Pancreas (tissue), 10 donors: ENCODE measurements around the gene DNAJC15. TPM values are rescaled to one million over a fixed set of nuclear protein-coding genes. Genes with fewer than 3 reads are reported as not detected.

Experiments
- ATAC-seq, 4 donors: fragments of 200-7000 bp; cut with Tn5 transposase; one replicate each; pipeline versions ENCODE4 v1.8.0 to v1.9.1; 2020; ENCODE audit warnings: mild to moderate bottlenecking in 4 of 4, moderate library complexity in 4 of 4
- DNase-seq, 6 donors: peaks; one replicate each; pipeline ENCODE4 v3.0.0-alpha.2; 2020
- FAIRE-seq: peaks from 2 replicates; lab custom pipeline; 2012; peaks lifted over from hg19 to GRCh38; lab: Jason Lieb, UNC
- H3K27ac ChIP-seq, 4 donors: fragments of 200-600 bp; sonication (generic); 1 replicate in 3 of 4; 2 replicates in 1 of 4; pipeline versions ENCODE4 v1.5.0 to v1.8.0; 2020
- H3K27me3 ChIP-seq, 4 donors: fragments of 200-600 bp; one replicate each; pipeline ENCODE4 v1.8.0; 2021
- H3K36me3 ChIP-seq, 3 donors: fragments of 200-600 bp; sonication (generic) in 1 of 3; one replicate each; pipeline versions ENCODE4 v1.5.0 to v1.8.0; 2020 to 2021
- H3K4me1 ChIP-seq, 3 donors: fragments of 200-600 bp; one replicate each; pipeline ENCODE4 v1.8.0; 2021
- H3K4me3 ChIP-seq, 4 donors: fragments of 200-600 bp; sonication (generic) in 2 of 4; one replicate each; pipeline versions ENCODE4 v1.5.0 to v1.8.0; 2020 to 2021
- H3K9me3 ChIP-seq, 4 donors: fragments of 200-600 bp; one replicate each; pipeline ENCODE4 v1.8.0; 2021
- WGBS, 2 donors: extraction: QIAGEN DNeasy Blood & Tissue Kit; methylation state at CpG; one replicate each; pipeline ENCODE4 v1.1.7; 2013; 5-methylcytosine and 5-hydroxymethylcytosine counted together
- intact Hi-C, 3 donors: fragments of 100-400 bp; cut with DNase I; formaldehyde crosslinking; loops; one replicate each; pipeline versions ENCODE4 v1.11.1 to v1.14.2; 2022
- polyA plus RNA-seq, 2 donors: library from polyadenylated mRNA; stranded (reverse); fragments of 200-250 nt; gene quantifications; one replicate each; pipeline ENCODE4 v1.2.3, GENCODE V29; 2013
- total RNA-seq, 6 donors: library from RNA; stranded (reverse); fragmentation: NEBNext Ultra II Directional in 4 of 6; extraction: Animal tissue kit (Norgen Biotek cat#: 25700) in 4 of 6; gene quantifications; one replicate each; pipeline versions ENCODE4 v1.2.1 to v1.2.4, GENCODE V29; 2021 to 2023
- TF ChIP-seq, protein P1 (sequence below), 4 donors: fragments of 200-600 bp; sonication (generic) in 3 of 4; IDR thresholded peaks; one replicate each; pipeline versions ENCODE4 v1.5.0 to v1.8.0; 2021; ENCODE audit warnings: antibody characterized with exemption in 4 of 4
- donor health status: healthy with polysubstance abuse.
- donor health status: DM: no; HTN: no; CAD: no; lungs with moderate emphysema.
- donor health status: DM: no; HTN: no; CAD: no.
- donor health status: control.
- donor health status: control.
- donor health status: Bipolar disorder and iron deficiency.
- donor health status: DM: yes; HTN: yes; CAD: no.
- donor health status: DM: no; HTN: no; CAD: no.
- donor health status: DM: no; HTN: no; CAD: no.
- donor health status: DM: yes; HTN: yes; CAD: no.

The DNAJC15 gene
- total and polyA plus RNA-seq, 8 donors = 5.2 to 10.2 (median 6.8) TPM

GRCh38 chr13:43006893-43007631 lies 16.3 kb upstream of the DNAJC15 start:
- peaks cover 0 to 3% (median 0%) of the 10 kb centered on the region in 3 donors for H3K4me1 ChIP-seq
- TF ChIP-seq, protein P1, sequence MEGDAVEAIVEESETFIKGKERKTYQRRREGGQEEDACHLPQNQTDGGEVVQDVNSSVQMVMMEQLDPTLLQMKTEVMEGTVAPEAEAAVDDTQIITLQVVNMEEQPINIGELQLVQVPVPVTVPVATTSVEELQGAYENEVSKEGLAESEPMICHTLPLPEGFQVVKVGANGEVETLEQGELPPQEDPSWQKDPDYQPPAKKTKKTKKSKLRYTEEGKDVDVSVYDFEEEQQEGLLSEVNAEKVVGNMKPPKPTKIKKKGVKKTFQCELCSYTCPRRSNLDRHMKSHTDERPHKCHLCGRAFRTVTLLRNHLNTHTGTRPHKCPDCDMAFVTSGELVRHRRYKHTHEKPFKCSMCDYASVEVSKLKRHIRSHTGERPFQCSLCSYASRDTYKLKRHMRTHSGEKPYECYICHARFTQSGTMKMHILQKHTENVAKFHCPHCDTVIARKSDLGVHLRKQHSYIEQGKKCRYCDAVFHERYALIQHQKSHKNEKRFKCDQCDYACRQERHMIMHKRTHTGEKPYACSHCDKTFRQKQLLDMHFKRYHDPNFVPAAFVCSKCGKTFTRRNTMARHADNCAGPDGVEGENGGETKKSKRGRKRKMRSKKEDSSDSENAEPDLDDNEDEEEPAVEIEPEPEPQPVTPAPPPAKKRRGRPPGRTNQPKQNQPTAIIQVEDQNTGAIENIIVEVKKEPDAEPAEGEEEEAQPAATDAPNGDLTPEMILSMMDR (IDR thresholded peaks at IDR 0.05) = no peak
- ATAC-seq (peak in 1 of 4 donors; percentile 42), FAIRE-seq (no peak), DNase-seq (no peak)
- H3K27ac ChIP-seq = no peak overlapping the region
- no peak overlapping the region for H3K4me3 ChIP-seq
- no peaks in the 10 kb centered on the region for H3K36me3 ChIP-seq
- H3K27me3 ChIP-seq = no peaks in the 10 kb centered on the region
- no peaks in the 10 kb centered on the region for H3K9me3 ChIP-seq
- intact Hi-C loops = no loop called here
- 23 to 24% methylated on average over 3 of the region's 3 CpGs for WGBS, 2 donors

DNA sequence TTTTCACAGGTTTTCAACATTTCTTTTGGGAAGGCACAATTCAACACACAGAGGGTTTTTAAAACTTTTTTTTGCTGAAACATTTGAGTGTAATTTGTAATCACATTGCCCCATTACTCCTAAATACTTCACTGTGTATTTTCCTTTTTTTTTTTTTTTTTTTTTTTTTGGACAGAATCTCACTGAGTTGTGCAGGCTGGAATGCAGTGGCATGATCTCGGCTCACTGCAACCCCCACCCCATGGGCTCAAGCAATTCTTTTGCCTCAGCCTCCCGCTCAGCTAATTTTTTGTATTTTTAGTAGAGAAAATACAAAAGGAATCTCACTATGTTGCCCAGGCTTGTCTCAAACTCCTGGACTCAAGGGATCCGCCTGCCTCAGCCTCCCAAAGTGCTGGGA lies 14.8 kb upstream of the DNAJC15 start:
- Histone ChIP-seq H3K27ac (no peak overlapping the region), H3K9me3 (no peaks in the 10 kb centered on the region), H3K4me3 (no peak overlapping the region), H3K27me3 (no peaks in the 10 kb centered on the region), H3K36me3 (no peaks in the 10 kb centered on the region), H3K4me1 (peaks cover 0 to 3% (median 0%) of the 10 kb centered on the region in 3 donors)
- WGBS, 2 donors = 85 to 88% methylated on average over 3 of the region's 3 CpGs
- intact Hi-C loops = no loop called here
- FAIRE-seq (no peak), ATAC-seq (no peak), DNase-seq (no peak)
- TF ChIP-seq, protein P1 (IDR thresholded peaks at IDR 0.05) = no peak

DNA sequence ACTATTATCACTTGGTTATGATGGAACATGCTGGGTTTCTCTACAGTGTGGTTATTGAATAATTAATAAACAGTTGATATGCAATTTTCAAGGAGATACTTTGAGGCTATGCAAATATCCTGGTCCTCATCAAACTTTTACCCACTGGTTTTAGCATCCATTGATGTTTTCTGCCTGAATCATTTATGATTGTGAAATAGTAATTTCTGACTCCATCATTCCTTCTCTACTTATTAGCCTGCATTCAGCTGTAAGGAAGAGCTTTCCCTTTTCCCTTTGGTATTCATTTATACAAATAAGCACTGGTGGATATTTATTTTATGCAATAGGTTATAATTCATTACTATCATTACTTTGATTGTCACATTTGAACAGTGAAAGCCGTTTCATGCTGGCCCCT lies 13.9 kb upstream of the DNAJC15 start:
- H3K27me3 ChIP-seq = no peaks in the 10 kb centered on the region
- no peak overlapping the region for H3K4me3 ChIP-seq
- DNase-seq = no peak
- peaks cover 0 to 3% (median 0%) of the 10 kb centered on the region in 3 donors for H3K4me1 ChIP-seq
- no peaks in the 10 kb centered on the region for H3K9me3 ChIP-seq
- no peak for ATAC-seq
- intact Hi-C loops = no loop called here
- no peaks in the 10 kb centered on the region for H3K36me3 ChIP-seq
- no peak for FAIRE-seq
- WGBS, 2 donors = 55 to 77% methylated on average over 1 of the region's 1 CpG
- no peak overlapping the region for H3K27ac ChIP-seq
- TF ChIP-seq, protein P1 (IDR thresholded peaks at IDR 0.05) = no peak

DNA sequence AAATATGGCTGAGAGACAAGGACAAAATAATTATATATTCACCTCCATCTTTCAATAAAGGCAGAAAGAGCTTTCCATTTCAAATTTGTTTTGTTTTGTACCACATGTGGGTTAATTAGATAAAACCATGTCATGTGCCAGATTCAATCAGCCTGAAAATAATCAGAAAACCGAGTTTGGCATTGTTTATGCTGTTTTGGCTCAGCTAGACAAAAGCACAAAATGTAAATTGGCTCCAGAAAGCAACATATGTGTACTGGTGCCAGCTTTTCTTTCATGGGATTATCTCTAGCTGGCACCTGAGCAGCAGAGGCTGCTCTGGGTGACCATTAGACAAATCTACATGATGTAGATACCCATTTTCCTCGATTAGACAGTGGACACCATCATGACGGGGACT lies 9.2 kb upstream of the DNAJC15 start:
- Histone ChIP-seq H3K9me3 (no peaks in the 10 kb centered on the region), H3K4me3 (no peak overlapping the region), H3K27ac (no peak overlapping the region), H3K36me3 (no peaks in the 10 kb centered on the region), H3K27me3 (no peaks in the 10 kb centered on the region), H3K4me1 (no peaks in the 10 kb centered on the region)
- no peak for FAIRE-seq
- no peak for DNase-seq
- no peak for ATAC-seq
- intact Hi-C loops = no loop called here
- 51 to 59% methylated on average over 3 of the region's 3 CpGs for WGBS, 2 donors
- TF ChIP-seq, protein P1 (IDR thresholded peaks at IDR 0.05) = no peak

- Histone ChIP-seq H3K4me1 (no peaks in the 10 kb centered on the region), H3K9me3 (no peaks in the 10 kb centered on the region), H3K4me3 (no peak overlapping the region), H3K36me3 (no peaks in the 10 kb centered on the region), H3K27me3 (no peaks in the 10 kb centered on the region), H3K27ac (no peak overlapping the region)
- intact Hi-C loops = no loop called here
- TF ChIP-seq, protein P1 (IDR thresholded peaks at IDR 0.05) = no peak
- DNase-seq (no peak), ATAC-seq (no peak), FAIRE-seq (no peak)
- WGBS, 2 donors = 73 to 76% methylated on average over 5 of the region's 5 CpGs
These were observed 7.2 kb upstream of the DNAJC15 start for GRCh38 chr13:43016226-43016625.
